Right renal pelvis (tissue), 4 donors: ENCODE data around the gene MUC2. TPM values are rescaled to one million over a fixed set of nuclear protein-coding genes. Genes with fewer than 3 reads are reported as not detected.

Experiments used
- DNase-seq, 4 donors: peaks; one replicate each; pipeline ENCODE4 v3.0.0-alpha.2; 2013; ENCODE audit warnings: low read depth in 4 of 4, low spot score in 3 of 4, missing footprints in 1 of 4
- polyA plus RNA-seq, 4 donors: library from polyadenylated mRNA; unstranded; fragments of 120-200 nt; gene quantifications; one replicate each; pipeline ENCODE4 v1.2.1, GENCODE V29; 2013; ENCODE audit not compliant: insufficient read length in 4 of 4

MUC2 gene
- under 1 TPM; 0.01 to 0.66 (median 0.10) TPM for polyA plus RNA-seq

DNA sequence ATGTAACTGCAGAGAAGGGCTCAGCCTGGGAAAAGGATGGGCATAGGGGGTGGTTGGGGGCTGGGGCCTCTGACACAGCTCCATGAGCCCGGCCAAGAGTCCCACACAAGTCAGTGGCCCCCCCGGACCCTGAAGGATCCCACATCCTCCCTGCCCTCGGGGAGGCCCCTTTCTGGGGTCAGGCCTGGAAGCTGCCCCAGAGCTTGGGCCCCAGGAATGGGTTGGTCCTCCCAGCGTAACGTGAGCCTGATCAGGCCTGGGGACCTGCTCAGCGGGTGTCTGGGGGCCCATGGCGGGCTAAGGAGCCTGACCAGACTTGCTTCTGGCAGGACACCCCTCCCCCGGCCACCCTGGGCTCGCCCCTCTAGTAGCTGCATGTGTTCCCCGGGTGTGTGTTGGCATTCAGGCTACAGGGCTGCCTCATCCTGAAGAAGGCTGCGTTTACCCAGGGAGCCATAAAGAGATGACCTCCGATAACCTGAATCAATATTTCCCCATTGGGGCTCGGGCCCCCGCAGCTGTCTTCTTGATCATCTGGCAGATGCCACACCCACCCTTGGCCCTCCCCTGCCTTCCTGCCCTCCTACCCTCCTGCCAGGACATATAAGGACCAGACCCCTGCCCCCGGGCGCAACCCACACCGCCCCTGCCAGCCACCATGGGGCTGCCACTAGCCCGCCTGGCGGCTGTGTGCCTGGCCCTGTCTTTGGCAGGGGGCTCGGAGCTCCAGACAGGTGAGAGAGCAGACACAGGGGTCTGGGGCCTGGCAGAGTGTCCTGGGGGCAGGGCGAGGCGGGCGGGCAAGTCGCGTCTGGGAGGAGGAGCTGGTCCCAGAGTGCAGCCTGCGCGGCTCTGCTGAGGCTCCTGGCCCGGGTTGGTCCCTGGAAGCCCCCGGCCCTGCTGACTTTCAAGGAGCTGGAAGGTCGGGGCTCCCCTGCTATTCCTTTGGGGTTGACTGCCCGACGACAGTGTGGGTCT, at the start of gene MUC2:
MUC2 (plus strand) TSS at position 631 of the 978 bp plus-strand sequence.
- DNase-seq, result no peak

GRCh38 chr11:1025410-1026162, 49.1 kb upstream of the MUC2 start:
- no peak for DNase-seq

GRCh38 chr11:1026163-1026450, 48.6 kb upstream of the MUC2 start:
- DNase-seq, result no peak

GRCh38 chr11:1026641-1027482, 47.8 kb upstream of the MUC2 start:
- DNase-seq, result no peak

DNA sequence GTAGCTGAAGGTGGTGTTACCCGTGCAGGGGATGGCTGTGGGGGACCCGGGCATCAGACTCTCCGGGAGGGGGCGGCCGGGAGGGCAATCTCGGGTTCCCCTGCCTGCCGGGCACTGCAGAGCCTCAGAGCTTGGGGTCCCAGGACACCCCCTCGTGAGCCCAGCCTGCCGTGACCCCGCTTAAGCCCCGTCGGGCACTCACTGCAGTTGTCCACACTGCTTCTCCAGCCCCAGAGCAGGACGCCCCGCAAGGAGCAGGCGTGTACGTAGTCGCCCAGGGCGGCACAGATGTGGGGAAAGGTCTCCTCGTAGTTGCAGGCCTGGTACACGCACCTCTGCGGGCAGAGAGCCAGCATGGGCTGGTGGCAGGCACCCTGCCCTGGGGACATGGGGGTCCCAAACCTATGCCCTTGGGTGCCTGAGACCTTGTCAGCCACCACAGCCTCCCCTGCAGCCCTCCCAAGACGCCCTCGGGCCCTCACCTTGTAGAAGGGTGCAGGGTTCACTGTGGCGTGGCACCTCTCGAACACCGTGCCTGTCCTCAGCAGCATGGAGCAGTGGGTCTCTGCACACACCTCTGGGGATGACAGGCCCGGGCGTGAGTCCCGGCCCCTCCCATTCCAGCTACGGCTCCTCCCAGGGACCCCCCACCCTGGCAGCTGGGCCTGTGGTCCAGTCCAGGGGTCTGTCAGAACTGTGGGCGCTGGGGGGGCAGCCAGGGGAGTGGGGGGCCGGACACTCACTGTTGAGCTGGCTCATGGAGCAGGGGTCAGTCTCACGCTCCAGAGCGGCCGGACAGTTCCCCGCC, 47.0 kb upstream of the MUC2 start:
- DNase-seq, result no peak

- no peak for DNase-seq
Observed at GRCh38 chr11:1028291-1028540, 46.5 kb upstream of the MUC2 start.

GRCh38 chr11:1028616-1029015, 46.1 kb upstream of the MUC2 start:
- no peak for DNase-seq

DNA sequence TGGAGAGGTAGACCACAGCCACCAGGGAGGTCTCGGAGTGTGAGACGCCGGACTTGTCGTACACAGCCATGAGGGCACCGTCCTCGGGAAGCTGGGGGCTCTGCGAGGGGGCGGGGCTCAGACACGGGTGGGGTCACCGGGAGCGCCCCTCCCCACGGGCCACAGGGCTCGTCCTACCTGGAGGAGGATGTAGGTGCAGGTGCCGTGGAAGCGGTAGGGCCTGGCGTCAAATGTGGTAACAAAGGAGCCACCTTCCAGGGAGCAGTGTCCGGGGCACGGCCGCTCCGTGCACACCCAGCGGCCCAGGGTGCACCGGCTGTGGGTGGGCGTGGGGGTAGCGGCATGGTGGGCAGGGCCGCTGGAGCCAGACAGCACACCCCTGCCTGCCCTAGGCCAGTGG, 45.6 kb upstream of the MUC2 start:
- no peak for DNase-seq

- no peak for DNase-seq
Observed at GRCh38 chr11:1029654-1030053, 45.0 kb upstream of the MUC2 start.

- no peak for DNase-seq
Observed at GRCh38 chr11:1030086-1030485, 44.6 kb upstream of the MUC2 start.

- no peak for DNase-seq
Observed at GRCh38 chr11:1030556-1030955, 44.1 kb upstream of the MUC2 start.

DNA sequence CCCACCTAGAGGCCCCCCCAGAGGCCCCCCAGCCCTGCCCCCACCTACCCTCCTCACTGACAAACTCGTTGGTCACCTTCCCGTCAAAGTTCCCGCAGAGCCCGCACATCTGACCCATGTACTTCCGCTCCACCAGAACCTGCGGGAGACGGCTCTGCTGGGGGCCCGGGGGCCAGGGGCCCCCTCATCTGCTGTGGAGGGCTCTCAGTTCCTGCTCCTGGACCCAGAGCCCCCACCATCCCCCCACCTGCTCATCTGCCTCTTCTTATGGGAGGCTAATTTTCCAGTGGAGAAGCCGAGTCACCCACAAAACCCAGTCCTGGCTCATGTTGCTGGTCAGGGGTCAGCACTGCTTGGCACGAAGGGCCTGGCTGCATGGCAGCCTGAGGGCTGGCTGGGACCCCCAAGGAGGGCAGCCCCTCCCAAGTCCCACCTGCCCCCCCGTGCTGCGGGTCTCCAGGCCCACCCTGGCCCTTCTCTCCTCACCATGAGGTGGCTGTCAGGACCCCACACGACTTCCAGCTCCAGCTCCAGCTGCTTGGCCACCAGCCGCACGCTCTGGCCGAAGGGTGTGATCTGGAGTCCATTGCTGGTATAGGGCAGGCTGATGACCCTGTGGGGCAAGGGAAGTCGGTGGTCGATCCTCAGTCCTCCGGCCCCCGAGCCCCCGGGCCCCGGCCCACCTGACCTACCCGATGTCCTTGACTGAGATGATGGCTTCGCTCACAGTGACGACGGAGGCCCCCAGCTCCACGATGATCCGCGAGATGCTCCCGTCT, 43.4 kb upstream of the MUC2 start:
- DNase-seq, result no peak

- no peak for DNase-seq
Observed at GRCh38 chr11:1032310-1032891, 42.3 kb upstream of the MUC2 start.

DNA sequence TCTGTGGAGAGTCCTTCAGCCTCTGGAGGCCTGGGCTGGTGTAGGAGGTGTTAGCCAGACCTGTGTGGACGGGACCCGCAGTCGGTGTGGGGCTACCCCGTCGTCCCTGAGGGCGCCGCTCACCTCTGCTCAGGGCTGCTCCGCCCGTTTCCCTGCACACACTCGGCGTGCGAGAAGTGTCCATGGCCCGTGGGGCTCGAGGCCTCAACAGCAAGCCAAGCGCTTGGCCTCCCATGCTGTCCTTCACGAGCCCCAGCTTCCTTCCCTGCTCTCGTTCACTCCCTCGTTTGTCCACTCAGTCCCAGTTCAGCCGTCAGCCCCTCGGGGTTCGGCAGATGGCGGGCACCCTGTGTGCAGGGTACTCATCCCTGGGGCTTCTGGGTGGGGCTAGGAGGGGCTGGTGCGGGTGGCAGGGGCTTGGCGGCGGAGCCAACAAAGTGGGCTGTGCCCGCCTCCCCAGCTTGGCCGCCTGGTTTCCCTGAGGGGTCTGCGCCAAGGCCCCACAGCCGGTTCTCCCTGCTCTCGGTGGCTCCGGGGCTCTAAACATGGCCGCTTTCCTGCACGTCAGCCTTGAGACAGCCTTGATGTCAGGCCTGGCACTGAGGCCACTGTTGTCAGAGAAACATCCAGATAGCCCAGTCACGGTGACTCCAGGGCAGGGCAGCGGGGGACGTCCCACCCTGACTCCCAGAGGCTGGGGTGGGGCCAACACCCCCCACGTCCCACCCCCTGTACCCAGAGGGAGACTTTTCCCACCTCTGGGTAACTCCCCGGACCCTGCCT, 41.5 kb upstream of the MUC2 start:
- no peak for DNase-seq

DNA sequence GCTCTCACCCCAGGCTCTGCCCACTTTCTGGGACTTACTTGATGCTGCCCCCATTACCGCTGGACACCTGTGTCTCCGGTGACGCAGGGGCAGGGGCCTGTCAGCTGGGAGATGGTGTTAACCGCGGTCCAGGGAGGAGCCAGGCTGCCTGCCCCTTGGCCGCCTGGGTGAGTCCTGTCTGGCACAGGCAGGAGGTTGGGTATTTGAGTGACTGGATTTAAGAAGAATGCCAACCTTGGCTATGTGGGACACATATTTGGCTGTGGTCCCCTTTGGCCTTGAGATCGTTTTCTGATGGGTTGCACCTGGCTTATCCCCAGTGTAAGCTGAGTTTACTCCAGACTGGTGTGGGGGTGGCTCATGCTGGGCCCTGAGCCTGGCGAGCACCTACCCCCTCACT, 40.7 kb upstream of the MUC2 start:
- DNase-seq, result no peak

GRCh38 chr11:1034456-1035295, 40.0 kb upstream of the MUC2 start:
- no peak for DNase-seq

GRCh38 chr11:1035577-1036283, 38.9 kb upstream of the MUC2 start:
- DNase-seq, result no peak
